Measurements from ENCODE around the gene ZDHHC13.
A peak's percentile ranks its signal among the peaks of the same experiment; 100 is the strongest.

The ZDHHC13 gene, protein sequence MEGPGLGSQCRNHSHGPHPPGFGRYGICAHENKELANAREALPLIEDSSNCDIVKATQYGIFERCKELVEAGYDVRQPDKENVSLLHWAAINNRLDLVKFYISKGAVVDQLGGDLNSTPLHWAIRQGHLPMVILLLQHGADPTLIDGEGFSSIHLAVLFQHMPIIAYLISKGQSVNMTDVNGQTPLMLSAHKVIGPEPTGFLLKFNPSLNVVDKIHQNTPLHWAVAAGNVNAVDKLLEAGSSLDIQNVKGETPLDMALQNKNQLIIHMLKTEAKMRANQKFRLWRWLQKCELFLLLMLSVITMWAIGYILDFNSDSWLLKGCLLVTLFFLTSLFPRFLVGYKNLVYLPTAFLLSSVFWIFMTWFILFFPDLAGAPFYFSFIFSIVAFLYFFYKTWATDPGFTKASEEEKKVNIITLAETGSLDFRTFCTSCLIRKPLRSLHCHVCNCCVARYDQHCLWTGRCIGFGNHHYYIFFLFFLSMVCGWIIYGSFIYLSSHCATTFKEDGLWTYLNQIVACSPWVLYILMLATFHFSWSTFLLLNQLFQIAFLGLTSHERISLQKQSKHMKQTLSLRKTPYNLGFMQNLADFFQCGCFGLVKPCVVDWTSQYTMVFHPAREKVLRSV

GRCh38 chr11:19116971-19117759, at the start of gene ZDHHC13:
Gene ZDHHC13, plus strand, starts transcription at chr11:19117168. Its CDS starts 82 bp downstream, at chr11:19117250.
- DNase-seq, result peak; percentile 92 to 94

GRCh38 chr11:19071255-19071654, 45.7 kb upstream of the ZDHHC13 start:
- DNase-seq, result peak; percentile 36 to 63

DNA sequence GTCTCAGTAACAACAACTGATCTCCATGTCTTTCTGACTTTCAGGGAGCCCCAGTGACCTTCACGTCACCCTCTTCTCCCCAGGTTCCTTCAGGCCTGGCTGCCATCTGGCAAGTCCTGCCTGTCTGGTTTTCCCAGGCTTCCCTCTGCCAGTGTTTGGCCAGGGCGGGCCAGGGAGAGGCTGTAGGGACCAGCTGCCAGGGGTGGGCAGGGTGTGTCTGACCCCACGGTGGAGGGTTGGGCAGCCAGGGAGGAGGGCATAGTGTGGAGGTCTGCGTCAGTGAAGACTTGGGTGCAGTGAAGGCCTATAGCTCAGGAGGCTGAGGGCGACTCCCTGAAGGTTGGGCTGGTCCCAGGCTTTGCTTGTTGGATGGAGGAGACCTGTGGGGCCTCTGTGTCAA, 44.5 kb upstream of the ZDHHC13 start:
- DNase-seq, result no peak

- DNase-seq, result no peak
These were observed 43.2 kb upstream of the ZDHHC13 start for GRCh38 chr11:19073454-19074415.

- no peak for DNase-seq
These were observed 41.3 kb upstream of the ZDHHC13 start for GRCh38 chr11:19075636-19076035.

DNA sequence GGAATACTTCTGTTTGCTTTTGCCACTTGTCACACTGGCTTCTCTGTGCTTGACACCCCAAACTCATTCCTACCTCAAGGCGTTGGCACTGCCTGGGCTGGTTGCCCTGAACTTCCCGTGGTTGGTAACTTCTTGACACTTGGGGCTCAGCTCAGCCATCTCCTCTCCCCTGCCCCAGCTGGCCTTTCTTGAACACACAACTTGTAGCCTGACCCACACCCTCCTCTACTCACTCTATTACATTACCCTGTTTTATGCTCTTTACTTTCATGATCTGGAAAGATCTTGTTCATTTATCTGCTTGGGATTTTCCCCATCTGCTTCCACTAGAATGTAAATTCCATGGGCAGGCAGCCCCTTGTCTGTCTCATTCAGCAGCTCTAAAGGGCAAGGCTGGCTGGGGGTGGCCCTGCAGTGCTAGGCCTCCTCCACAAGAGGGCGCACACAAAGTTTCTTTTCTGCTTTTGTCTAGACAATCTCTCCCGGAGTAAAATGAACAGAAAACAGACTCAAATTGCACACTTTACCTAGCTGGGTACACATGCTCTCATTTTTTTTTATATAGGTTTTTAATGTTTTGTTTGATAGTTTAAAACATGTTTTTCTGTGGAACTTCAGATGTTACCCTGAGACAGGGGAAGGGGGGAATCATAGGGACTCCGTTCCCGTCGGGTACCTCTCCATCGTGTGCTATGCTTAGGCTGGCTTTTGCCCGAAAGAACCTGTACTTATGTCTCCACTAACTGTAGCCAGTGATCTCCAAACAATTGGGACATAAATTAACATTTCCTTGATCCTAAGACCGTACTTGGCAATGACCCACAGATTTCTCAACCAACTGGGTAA, 40.0 kb upstream of the ZDHHC13 start:
- DNase-seq, result peak; percentile 38 to 55

- no peak for DNase-seq
These were observed 39.0 kb upstream of the ZDHHC13 start for GRCh38 chr11:19077965-19078364.

DNA sequence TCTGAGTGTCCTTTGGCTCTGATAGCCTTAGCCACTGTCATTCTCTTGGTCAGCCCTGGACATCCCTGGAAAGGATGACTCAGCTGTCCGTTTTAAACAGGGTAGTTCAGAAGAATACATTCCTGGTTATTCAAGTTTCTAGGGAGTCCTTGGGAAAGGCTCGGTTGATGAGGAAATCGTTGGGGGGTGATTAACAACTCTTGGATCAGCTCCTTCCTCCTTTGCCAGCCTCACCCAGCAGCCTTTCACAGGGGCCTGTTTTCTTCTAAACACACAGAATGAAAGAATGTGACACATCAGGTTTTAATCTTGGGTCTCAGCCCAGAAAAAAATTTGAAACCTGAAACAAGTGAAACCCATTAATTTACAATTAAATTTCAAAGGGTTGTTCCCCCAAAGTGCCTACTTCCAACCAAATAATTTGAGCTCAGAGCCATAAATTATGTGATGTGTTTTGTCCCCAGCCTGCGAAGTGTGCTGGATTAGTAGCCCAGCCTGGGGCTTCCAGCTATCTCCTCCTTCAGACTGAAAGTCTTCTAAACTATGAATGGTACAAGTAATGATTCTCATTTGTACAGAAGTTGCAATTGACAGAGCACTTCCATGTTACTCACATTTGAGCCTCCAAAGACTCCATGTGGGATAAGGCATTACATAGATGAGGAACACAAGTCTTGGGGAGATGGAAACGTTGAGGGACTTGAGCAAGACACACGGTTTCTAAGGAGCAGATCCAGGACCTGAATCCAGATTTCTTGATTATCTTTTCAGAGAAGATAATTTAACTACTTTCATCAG, 37.1 kb upstream of the ZDHHC13 start:
- DNase-seq, result no peak

DNA sequence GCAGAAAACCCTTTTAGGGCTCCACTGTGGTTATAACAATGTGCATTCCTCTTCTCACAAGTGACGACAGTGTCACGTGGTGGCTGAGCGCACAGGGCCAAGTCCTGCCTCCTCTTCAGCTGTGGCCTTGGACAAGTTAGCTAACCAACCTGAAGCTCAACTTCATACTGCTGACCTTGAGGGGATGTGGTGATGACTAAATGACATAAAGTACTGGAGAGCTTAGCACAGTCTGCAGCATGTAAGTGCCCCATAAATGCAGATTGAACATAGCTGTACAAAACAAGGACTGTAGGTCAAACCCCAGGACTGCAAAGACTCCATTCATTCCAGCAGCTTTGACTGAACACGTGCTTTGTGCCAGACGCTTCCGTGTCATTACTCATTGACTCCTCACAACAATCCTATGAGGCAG, 36.4 kb upstream of the ZDHHC13 start:
- no peak for DNase-seq

DNA sequence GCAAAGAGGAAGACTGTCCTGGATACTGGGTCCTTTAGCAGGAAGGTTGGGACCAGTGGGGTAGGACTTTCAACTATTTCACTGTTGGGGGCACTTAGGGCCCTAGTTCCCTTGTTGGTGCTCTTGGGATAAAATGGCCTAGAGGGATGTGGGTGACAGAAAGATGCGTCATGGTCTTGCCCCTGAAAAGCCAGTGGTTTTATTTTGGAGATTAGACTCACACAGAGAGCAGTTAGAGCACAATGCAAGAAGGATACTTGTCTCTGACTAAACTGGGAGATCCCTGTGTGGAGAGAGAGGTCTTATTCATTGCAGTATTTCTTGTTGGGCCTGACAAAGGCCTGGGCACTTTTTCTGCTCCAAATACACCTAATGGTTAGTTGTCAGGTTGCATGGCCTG, 33.8 kb upstream of the ZDHHC13 start:
- no peak for DNase-seq

GRCh38 chr11:19084661-19085315, 32.2 kb upstream of the ZDHHC13 start:
- DNase-seq, result no peak

GRCh38 chr11:19087658-19088057, 29.3 kb upstream of the ZDHHC13 start:
- no peak for DNase-seq

- DNase-seq, result no peak
These were observed 28.2 kb upstream of the ZDHHC13 start for GRCh38 chr11:19088791-19089190.

GRCh38 chr11:19089421-19089820, 27.5 kb upstream of the ZDHHC13 start:
- DNase-seq, result no peak

DNA sequence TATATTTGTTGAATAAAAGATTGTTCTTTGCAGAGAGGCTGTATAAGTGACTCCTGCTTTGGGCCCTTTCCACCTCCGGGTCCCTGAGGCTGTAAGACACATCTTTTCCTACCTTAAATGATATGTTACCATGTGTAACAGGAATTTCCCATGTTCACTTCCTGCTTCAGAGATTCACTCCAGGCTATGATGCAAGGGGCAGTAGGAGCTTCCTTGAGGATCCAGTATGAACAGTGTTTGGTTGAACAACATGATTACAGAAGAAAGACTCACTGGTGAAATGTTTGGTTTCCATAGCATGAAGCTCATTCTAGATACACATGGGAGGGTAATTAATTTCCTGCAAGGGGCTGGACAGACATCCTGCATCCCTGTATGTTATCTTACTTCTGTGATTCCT, 25.6 kb upstream of the ZDHHC13 start:
- DNase-seq, result no peak

GRCh38 chr11:19092342-19092741, 24.6 kb upstream of the ZDHHC13 start:
- DNase-seq, result no peak

DNA sequence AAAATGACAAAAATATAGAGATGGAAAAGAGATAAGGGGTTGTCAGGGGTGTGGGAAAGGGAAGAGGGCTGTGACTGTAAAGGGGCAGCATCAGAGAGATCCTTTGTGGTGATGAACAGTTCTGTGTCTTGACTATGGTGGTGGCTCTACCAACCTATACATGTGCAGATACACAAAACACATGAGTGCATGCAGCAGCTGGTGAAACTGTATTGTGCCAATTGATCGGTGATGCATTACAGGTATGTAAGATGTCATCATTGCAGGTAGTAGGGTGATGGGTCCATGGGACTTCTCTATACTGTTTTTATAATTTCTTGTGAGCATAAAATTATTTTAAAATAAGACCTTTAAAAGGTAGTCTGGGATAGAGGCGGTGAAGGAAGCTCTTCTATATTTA, 24.1 kb upstream of the ZDHHC13 start:
- DNase-seq, result no peak

GRCh38 chr11:19093976-19094375, 23.0 kb upstream of the ZDHHC13 start:
- no peak for DNase-seq

- no peak for DNase-seq
These were observed 22.1 kb upstream of the ZDHHC13 start for GRCh38 chr11:19094859-19095258.

- DNase-seq, result no peak
These were observed 17.9 kb upstream of the ZDHHC13 start for GRCh38 chr11:19099093-19099492.

Measured in CD4-positive, alpha-beta T cell treated with Interleukin-1 beta for 1 hour (primary cell).